Left renal cortex interstitium (tissue), 4 donors: ENCODE results near the gene PIK3IP1. TPM values are rescaled to one million over a fixed set of nuclear protein-coding genes. Genes with fewer than 3 reads are reported as not detected.
A peak's percentile ranks its signal among the peaks of the same experiment; 100 is the strongest.

Source experiments
- DNase-seq, 4 donors: peaks; one replicate each; pipeline ENCODE4 v3.0.0-alpha.2; 2013; ENCODE audit warnings: low read depth in 4 of 4, low spot score in 2 of 4, missing footprints in 1 of 4
- polyA plus RNA-seq, 4 donors: library from polyadenylated mRNA; unstranded; fragments of 120-200 nt; gene quantifications; one replicate each; pipeline ENCODE4 v1.2.1, GENCODE V29; 2013; ENCODE audit not compliant: insufficient read length in 4 of 4

PIK3IP1 gene
- polyA plus RNA-seq, 4 donors, result 11.6 to 14.3 (median 13.8) TPM

GRCh38 chr22:31313366-31314147 is 21.3 kb upstream of the PIK3IP1 start:
- peak; percentile 36 to 65 (median 44) for DNase-seq

DNA sequence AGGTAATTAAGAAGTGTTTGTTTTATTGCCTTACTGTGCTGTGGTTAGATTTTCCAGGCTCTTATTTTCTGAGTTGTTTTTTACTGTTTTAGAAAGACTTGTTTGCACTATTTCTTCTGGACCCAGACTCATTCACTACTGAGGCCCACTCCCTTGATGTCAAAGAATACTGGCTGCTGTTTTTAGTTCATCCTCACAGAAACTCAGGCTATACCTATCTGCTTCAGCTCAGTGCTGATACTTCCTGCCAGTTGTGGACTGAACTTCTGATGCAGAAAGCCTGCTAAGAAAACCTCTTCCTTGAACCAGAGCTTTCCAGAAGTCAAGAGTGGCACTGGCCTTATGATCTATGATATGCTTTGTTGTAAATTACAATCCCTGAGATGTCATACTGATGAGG is 15.9 kb upstream of the PIK3IP1 start:
- no peak for DNase-seq

DNA sequence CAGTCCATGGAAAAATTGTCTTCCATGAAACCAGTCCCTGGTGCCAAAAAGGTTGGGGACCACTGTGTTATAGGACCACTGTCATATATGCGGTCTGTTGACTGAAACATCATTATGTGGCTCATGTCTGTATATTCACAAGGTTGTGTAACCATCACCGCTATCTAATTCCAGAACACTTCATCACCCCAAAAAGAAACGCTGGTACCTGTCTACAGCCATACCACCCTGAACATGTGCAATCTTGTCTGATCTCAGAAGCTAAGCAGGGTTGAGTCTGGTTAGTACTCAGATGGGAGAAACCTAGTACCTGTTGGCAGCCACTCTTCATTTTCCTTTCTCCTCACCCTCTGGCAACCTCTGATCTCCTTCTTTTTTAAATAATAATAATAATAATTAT is 12.9 kb upstream of the PIK3IP1 start:
- DNase-seq, result no peak

DNA sequence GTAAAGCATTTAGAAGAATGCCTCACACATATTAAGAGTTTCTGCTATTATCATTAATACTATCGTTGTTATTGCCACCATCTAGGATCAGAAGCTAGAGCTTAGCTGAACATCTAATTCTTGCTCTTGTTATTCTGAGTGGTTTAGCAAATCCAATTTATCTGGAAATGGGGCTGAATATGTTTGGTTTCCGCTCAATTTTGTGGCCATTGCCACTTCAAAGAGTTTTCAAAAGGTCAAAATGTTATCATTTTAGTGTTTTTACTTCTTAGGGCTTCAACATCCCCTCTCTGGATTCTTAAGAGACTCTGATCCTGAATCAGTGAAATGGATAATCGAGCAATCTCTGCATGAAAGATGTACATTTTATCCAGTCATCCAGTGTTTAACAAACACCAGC is 10.2 kb upstream of the PIK3IP1 start:
- no peak for DNase-seq

GRCh38 chr22:31302006-31302405 is 9.7 kb upstream of the PIK3IP1 start:
- no peak for DNase-seq

GRCh38 chr22:31300896-31301295 is 8.6 kb upstream of the PIK3IP1 start:
- no peak for DNase-seq

DNA sequence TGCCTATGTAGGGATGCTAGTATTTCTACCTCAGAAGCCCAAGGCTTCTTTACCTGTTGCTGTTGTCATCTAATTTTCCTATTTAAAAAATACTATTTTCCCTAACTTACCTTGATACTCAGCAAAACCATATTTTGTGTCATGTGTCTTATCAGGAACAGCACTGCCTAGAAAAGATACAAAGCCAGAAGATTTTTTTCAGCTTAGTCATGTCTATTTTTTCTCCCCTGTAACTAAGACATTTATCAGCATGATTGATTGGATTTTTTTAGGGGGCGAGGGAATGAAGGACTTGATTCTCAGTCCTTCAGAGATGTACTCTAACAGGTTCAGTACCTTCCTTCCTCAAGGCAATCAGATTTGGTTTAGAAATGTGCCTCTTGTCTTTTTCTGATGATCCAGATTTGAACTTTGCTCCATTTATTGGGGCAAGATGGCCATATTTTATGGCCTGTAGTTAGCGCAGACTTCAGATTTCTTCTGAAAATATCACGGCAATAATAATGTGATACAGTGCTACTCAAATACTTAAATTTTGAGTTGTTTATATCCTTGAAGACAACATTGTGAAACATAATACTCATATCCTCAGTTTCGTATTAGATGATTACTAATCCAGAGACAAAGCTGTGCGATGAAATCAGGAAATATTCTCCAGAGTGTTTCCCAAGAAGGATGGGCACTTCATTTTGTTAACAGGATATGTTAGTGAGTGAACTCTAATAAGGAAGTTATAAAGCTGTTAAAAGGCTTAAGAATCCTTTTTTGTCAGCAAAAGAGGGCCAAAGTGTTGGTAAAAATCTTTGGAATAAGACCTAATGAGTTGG is 3.8 kb upstream of the PIK3IP1 start:
- no peak for DNase-seq

DNA sequence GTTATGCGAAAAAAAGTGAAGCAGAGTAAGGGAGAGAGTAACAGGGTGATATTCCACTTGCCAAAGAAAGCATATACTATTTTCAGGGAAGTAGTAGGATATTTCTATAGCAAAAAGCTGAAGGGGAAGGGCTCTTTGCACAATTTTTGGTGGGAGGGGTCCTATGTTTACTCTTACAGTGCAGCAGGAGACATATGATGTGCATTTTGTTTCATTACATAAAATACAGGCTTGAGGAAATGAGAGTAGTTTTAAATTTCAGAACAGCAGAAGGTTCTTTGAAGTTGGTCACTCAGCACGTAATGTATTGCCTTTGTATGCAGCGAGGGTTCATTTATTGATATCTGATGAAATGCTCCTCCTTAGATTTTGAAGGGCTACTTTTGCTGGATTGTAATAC is 3.1 kb upstream of the PIK3IP1 start:
- DNase-seq, result no peak

DNA sequence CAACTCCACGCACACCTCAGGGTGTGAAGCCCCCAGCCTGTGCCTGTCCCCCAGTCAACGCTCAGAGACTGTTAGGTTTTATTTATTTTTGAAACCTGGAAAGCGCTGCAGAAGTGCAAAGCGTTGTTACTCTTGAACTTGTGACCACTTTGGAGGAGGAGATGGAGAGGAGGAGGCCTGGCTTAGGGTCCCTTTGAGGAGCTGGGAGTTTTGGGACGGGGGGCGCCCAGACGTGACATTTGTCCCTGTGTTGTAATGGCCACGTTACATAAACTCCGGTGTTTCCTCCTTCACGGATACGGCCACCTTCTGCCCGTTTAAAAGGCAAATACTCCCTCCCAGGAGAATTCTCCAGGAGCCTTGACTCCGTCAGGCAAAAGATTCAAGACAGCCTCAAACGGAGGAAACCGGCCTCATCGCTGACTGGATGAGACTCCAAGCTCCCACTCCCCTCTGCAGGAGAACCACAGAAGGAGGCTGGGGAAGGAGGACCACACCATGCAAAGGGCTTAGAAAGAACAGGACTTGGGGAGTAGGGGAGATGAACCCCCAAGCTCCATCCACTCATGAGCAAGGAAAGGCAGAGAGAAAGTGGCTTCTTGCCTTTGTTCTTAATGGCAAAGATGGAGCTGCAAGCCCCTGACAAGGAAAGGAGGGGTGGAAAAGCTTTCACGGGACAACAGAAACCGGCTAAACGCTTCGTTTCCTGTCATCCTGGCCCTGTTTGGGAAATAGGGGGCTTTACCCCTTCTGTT is 630 bp downstream of the PIK3IP1 start:
- DNase-seq, result peak in 1 of 4 donors; percentile 24

DNA sequence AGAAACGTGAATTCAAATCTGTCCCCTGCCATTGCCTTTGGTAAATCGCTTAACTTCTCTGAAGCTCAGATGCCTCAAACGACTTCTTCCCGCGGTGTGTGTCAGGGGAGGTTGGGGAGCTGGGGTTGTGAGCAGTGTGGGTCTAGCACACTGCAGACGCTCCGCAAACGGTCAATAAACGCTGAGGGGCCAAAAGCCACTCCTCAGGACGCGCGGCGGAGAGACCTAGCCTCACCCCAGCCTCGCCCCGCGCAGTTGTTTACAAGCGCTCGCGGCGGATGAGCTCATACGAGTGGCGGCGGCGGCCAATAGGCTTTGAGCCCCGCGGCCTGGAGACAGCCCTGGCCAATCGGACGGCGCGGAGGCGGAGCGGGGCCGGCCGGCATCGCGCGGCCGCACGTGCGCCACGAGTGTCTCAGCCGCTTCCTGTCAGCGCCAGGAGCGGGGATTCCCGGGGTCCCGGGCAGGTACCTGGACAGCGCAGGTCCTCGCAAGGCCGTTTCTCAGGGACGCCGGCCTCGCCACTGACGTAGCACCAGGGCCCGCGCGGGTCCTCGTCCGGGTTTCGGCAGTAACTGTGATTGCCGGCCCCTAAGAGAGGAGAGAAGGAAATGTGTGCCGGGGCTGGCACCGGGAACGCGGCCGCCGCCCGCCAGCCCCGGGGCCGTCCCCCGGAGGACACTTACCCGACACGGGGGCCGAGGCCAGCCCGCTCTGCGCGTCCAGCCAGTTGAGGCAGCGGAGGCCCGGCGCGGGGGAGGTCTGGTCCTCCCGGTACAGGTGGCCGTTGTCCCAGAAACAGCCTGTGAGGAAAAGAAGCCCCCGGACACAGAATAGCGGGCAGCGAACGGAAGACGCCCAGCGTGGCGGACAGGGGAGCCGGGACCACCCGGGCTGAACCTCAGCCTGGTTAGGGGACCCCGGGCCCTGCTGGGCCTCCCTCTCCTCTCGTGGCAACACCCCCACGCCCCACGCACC is 1.5 kb downstream of the PIK3IP1 start:
- DNase-seq, result peak; percentile 69 to 84 (median 82)

- no peak for DNase-seq
These were observed 2.9 kb downstream of the PIK3IP1 start for GRCh38 chr22:31289344-31289743.

DNA sequence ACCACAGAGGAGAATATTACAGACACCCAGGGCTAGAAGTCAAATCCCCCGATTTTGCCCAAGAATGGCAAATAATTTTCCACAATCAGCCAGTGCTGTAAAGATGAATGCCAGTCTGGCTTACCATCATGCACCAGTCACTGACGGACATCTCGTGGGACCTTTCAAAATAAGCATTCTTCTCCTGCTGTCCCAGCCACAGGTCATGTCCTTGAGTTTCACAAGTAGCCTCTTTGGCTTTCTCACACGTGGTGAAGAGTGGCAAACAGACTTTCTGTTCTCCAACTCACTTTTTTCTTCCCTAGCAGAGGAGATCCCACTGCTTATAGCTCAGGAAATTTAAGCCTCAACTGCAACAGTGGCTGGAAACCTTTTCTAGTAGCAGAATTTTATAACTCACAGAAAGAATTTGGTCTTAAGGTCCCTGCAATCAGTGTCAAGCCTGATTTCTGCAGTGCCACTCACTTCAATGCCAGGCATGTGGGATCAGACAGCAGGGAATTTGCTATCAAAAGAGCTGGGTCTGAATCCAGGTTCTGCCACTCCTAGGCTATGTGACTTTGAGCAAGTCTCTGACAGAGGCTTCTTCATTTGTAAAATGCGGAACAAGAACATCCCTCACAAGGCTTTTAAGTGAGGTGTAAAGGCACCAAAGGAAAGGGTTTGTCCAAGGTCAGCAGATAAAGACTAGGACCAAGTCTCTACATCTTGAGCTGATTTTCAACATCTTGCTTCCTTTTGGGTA is 3.6 kb downstream of the PIK3IP1 start:
- no peak for DNase-seq

GRCh38 chr22:31287818-31288495 is 4.3 kb downstream of the PIK3IP1 start:
- DNase-seq, result no peak

DNA sequence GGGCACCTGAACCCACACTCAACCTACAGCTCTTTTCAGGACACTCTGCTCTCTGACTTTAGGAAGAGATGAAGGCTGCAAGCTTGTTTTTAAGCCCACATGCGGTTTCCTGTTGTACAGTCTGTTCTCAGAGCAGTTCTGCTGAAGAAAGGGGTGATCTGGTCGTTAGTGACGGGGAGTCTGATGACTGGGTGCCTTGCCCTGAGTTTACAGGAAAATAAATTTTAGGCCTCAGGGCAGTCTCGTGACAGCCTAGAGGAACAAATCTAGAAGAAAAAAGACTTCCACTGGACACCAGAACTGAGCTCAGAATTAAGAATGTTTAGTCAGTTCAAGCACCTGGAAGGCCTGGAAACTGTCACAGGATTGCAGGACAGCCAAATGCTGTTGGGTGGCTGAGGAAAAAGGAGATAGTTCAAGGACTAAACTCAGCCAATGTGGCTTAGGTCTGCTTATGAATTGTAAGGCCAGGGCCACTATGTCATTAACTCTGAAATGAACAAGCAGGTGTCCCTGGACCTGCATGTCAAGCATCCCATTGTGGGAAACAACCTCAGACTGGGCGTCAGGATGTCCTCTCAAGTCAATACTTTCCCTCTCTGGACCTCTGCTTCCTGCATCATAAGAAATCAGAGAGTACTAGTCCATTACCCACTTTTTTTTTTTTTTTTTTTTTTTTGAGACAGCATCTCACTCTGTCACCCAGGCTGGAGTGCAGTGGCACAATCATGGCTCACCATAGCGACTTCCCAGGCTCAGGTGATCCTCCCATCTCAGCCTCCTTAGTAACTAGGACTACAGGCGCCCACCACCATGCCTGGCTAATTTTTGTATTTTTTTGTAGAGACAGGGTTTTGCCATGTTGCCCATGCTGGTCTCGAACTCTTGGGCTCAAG is 5.7 kb downstream of the PIK3IP1 start:
- DNase-seq, result no peak

DNA sequence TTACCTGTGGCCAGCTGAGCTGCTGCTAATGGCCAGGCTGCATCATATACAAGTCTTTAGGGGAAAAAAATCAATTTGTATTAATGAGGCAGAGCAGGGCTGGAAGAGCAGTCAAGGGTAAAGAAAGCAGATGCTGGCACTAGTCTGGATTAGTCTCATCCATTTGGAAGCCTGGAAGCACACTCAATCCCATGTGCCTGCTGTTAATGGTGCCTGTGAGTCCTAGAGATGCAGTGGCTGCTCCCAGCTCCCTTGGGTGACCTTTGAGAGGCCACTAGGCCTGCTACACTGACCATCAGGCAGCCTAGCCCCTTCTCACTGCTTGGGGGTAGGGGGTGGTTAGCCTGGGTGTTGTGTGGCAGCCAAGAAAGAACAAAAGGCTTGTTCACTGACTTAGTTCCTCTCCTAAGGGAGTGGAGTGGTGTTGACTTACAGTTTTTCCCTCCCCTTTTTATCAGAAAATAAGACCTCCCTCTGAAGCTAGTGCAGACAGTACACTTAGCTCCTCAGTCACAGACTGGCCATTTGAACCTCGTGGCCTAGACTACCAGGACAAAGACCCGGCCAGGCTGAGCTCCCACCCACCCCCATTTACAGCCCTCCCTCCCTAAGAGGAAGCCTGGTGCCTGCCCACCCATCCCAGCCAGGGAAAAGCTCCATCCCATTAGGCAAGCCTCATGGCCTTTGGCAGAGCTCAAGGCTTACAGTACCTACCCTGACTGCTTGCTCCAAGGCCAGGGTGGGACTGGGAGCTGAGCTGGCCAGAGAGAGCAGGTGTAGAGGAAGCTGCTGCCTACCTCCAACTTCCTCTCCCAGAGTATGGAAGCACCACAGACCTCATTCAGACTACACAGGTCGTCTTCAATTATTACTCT is 7.8 kb downstream of the PIK3IP1 start:
- DNase-seq, result no peak

GRCh38 chr22:31282748-31283468 is 9.4 kb downstream of the PIK3IP1 start:
- no peak for DNase-seq
